GDM1 (cell line): ENCODE data around the gene CETP.

Experiments
- DNase-seq: peaks from one replicate; lab custom pipeline; 2025; lab: John Stamatoyannopoulos, UW

The CETP gene

DNA sequence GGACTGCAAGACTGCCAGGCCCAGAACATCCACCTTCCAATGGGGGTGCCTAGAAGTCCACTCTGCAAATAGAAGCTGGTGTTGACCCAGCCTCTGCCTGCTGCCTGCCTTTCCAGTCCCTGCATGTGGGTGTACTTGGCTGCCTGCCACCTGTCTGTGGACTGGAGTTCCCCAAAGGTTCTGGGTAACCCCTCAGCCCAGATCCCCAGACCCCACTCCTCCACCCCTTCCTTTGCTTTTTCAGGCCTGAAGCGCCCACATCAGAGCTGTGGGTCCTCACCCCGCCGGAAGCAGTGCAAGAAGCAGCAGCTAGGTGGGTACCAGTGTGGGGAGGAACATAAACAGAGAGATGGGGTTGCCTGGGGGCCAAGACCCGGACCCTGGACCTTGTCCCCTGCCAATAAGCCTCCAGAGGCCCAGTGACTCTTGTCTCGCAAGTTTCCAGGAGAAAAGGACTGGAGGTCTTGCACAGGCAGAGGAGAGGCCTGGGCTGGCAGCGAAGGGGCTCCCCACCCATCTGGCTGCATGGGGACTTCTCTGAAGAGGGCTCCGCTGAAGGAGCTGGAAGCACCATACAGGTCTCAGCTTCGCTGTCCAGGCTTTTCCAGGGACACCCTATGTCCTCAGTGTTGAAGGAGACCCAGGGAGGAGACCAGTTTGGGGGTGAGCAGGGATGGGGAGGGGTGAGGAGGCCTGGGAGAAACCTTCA, 61.9 kb downstream of the CETP start:
- DNase-seq, result no peak

DNA sequence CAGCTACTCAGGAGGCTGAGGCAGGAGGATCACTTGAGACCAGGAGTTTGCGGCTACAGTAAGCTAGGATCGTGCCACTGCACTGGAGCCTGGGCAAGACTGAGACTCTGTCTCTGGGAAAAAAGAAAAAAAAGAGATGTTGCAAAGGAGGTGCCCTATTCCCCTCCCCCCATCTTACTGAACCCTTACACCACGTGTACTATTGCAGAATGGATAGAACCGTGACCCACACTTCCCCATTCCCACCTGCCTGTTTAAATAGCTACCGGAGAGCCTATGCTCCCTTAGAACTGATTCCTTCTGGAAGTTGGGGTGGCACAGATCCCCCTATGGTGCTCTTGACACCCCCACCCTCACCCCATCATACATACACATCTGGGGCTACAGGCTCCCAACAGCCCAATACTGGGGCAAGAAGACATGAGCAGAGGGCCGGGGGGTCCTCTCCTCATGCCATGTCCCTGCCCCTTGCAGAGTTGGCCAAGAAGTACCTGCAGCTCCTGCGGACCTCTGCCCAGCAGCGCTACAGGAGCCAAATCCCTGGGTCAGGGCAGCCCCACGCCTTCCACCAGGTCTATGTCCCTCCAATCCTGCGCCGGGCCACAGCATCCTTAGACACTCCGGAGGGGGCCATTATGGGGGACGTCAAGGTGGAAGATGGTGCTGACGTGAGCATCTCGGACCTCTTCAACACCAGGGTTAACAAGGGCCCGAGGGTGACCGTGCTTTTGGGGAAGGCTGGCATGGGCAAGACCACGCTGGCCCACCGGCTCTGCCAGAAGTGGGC, 63.3 kb downstream of the CETP start:
- no peak for DNase-seq

DNA sequence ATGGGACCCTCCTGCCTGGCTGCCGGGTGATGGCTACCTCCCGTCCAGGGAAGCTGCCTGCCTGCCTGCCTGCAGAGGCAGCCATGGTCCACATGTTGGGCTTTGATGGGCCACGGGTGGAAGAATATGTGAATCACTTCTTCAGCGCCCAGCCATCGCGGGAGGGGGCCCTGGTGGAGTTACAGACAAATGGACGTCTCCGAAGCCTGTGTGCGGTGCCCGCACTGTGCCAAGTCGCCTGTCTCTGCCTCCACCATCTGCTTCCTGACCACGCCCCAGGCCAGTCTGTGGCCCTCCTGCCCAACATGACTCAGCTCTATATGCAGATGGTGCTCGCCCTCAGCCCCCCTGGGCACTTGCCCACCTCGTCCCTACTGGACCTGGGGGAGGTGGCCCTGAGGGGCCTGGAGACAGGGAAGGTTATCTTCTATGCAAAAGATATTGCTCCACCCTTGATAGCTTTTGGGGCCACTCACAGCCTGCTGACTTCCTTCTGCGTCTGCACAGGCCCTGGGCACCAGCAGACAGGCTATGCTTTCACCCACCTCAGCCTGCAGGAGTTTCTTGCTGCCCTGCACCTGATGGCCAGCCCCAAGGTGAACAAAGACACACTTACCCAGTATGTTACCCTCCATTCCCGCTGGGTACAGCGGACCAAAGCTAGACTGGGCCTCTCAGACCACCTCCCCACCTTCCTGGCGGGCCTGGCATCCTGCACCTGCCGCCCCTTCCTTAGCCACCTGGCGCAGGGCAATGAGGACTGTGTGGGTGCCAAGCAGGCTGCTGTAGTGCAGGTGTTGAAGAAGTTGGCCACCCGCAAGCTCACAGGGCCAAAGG, 64.4 kb downstream of the CETP start:
- DNase-seq, result no peak

DNA sequence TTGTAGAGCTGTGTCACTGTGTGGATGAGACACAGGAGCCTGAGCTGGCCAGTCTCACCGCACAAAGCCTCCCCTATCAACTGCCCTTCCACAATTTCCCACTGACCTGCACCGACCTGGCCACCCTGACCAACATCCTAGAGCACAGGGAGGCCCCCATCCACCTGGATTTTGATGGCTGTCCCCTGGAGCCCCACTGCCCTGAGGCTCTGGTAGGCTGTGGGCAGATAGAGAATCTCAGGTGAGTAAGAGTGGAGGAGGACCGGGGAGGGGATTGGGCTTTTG, 65.0 kb downstream of the CETP start:
- DNase-seq, result no peak

DNA sequence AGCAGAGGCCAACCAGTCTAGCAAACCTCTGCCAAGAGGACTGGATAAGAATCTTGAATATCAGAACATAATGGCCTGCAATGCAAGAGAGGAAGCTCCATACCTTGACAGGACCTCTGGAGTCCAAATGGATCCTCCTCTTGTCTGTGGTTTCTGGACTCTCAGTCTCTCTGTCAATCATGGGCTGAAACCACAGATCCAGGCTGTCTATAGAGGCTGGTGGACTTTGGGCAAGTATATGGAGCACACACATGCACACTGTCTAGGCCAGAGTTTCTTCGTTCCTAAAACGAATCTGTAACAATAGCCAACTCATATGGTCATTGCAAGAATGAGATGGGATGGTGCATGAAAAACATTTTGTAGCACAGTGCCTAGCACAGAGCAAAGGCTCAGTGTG, 65.3 kb downstream of the CETP start:
- DNase-seq, result no peak

GRCh38 chr16:57028086-57028485, 66.3 kb downstream of the CETP start:
- DNase-seq, result no peak

DNA sequence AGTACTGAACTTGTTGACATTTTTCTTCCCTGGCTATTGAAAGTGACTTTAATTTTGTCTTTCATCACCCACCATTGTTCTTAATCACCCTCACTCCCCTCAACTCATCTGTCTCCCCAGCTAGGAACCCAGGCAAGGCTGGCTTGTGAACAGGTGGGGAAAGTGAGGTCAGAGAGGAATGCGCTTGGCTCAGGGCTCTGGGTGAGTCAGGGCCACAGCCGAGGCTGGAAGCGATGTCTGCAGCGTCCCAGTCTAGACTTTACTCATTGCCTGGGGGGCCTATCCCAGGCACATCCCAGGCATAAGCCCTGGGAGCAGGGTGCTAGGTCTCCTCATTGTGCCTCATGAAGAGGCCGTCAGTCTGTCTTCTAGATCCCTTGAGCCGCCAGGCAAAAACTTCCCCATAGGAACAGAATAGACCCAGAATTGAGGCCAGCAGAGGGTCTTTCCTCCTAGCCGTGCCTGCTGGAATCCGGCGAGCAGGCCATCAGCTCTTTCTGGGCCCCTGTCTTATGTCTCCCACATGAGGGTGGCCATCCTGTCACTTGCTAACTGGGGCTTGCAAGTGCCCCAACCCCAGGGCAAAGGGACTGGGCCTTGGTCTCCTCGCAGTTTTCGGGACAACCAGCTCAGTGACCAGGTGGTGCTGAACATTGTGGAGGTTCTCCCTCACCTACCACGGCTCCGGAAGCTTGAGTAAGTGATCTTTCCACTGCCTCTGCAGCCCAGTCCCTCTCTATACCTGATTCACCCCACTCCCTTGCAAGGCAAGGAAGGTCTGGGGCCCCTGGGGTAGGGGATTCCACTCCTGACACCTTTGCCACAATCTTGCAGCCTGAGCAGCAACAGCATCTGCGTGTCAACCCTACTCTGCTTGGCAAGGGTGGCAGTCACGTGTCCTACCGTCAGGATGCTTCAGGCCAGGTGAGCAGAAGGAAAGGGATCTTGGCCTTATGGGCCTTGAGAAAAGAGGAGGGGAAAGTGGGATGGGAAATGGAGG, 67.7 kb downstream of the CETP start:
- no peak for DNase-seq

DNA sequence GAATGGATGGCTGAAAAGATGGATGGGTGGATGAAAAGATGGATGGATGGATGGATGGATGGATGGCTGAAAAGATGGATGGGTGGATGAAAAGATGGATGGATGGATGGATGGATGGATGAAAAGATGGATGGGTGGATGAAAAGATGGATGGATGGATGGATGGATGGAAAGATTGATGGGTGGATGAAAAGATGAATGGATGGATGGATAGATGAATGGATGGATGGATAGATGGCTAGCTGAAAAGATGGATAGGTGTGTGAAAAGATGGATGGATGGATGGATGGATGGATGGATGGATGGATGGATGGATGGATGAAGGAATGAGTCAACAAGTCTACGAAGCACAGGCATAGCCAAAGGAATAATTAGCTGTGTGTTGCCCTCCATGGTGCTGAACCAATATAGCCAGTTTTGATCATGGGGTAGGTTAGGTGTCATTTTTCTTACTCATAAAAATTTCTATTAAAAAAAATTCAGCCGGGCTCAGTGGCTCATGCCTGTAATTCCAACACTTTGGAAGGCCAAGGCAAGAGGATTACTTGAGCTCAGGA, 68.7 kb downstream of the CETP start:
- no peak for DNase-seq

GRCh38 chr16:57031156-57031555, 69.4 kb downstream of the CETP start:
- no peak for DNase-seq

DNA sequence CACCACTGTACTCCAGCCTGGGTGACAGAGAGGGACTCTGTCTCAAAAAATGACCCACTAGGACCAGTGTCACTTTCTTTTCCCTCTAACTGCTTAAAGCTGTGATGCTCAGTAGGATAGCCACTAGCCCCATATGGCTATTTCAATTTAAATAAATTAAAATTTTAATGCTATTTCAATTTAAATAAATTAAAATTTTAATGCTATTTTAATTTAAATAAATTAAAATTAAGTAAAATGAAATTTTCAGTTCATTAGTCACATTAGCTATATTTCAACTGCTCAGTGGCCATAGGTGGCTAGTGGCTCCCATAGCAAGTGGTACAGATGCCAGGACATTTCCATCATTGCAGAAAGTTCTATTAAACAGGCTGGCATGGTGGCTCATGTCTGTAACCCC, 70.6 kb downstream of the CETP start:
- no peak for DNase-seq

- no peak for DNase-seq
Measured at GRCh38 chr16:57032931-57033330, 71.2 kb downstream of the CETP start.
